HL-60 (cell line): ENCODE data around the gene XRCC5.

Experiments used
- CTCF ChIP-seq: IDR thresholded peaks from one replicate; pipeline ENCODE4 v1.5.1; 2011; ENCODE audit warnings: low read length, control low read depth, inconsistent platforms; ENCODE audit not compliant: insufficient read depth
- GABPA ChIP-seq: IDR thresholded peaks from 2 replicates; pipeline ENCODE4 v1.6.1; 2012; ENCODE audit warnings: low read depth
- POLR2AphosphoS5 ChIP-seq: IDR thresholded peaks from 2 replicates; pipeline ENCODE4 v1.6.1; 2012; ENCODE audit warnings: low read depth
- REST ChIP-seq: IDR thresholded peaks from 2 replicates; pipeline ENCODE4 v1.6.1; 2012; ENCODE audit warnings: low read depth; ENCODE audit not compliant: insufficient replicate concordance

DNA sequence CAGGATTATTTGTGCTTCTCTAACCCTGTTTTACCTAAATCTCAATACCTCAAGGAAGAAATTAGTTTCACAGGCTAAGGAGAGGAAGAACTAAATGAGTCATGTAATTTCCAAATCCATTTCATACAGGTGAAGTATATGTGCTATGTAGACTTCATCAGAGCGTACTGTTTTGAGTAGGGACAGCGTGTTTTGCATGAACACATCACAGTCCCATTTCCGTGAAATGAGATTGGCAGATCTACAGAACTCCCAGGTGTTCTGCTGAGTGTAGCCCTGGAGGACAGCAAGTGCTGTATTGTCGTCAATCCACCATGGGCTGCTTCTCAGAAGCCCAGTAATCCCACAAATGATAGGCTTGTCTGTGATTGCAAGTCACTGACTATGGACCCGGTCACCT is 97.7 kb downstream of the XRCC5 start:
- no peak for TF ChIP-seq CTCF
- no peak for TF ChIP-seq REST
- TF ChIP-seq POLR2AphosphoS5 = no peak
- TF ChIP-seq GABPA = no peak
